ENCODE data around the gene ADAMTS16. TPM values are rescaled to one million over a fixed set of nuclear protein-coding genes. Genes with fewer than 3 reads are reported as not detected.

The ADAMTS16 gene
- total RNA-seq, 3 donors from 2014 or later (not counting 1 experiment from before 2014, with no cell fraction given): not detected

- Histone ChIP-seq H3K27ac (ENCODE audit: low read length) (no peak overlapping the region), H3K27me3 (ENCODE audit: control insufficient read depth, insufficient read depth, low read length) (no peaks in the 10 kb centered on the region), H3K4me1 (ENCODE audit: control insufficient read depth, insufficient read depth, low read length) (no peaks in the 10 kb centered on the region), H3K4me3 (ENCODE audit: low read length) (no peak overlapping the region), H3K36me3 (ENCODE audit: control insufficient read depth, insufficient read depth, low read length) (no peaks in the 10 kb centered on the region), H3K9me3 (ENCODE audit: control insufficient read depth, insufficient read depth, low read length) (no peaks in the 10 kb centered on the region)
- Mint-ChIP-seq H3K27ac (no peak overlapping the region), H3K27me3 (ENCODE audit: low read depth in 2 of 2) (no peaks in the 10 kb centered on the region), H3K9me3 (peaks cover 2 to 4% of the 10 kb centered on the region in 2 donors), H3K36me3 (no peaks in the 10 kb centered on the region), H3K4me1 (no peaks in the 10 kb centered on the region), H3K4me3 (no peak overlapping the region)
- ATAC-seq (no peak), DNase-seq (no peak)
- TF ChIP-seq, protein P1, sequence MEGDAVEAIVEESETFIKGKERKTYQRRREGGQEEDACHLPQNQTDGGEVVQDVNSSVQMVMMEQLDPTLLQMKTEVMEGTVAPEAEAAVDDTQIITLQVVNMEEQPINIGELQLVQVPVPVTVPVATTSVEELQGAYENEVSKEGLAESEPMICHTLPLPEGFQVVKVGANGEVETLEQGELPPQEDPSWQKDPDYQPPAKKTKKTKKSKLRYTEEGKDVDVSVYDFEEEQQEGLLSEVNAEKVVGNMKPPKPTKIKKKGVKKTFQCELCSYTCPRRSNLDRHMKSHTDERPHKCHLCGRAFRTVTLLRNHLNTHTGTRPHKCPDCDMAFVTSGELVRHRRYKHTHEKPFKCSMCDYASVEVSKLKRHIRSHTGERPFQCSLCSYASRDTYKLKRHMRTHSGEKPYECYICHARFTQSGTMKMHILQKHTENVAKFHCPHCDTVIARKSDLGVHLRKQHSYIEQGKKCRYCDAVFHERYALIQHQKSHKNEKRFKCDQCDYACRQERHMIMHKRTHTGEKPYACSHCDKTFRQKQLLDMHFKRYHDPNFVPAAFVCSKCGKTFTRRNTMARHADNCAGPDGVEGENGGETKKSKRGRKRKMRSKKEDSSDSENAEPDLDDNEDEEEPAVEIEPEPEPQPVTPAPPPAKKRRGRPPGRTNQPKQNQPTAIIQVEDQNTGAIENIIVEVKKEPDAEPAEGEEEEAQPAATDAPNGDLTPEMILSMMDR (IDR thresholded peaks at IDR 0.05): no peak
- intact Hi-C loops (cut with micrococcal nuclease): no loop called here
- WGBS (ENCODE audit: insufficient coverage): 77% methylated on average over 10 of the region's 11 CpGs
These were observed 48.4 kb downstream of the ADAMTS16 start for GRCh38 chr5:5188376-5189050.

DNA sequence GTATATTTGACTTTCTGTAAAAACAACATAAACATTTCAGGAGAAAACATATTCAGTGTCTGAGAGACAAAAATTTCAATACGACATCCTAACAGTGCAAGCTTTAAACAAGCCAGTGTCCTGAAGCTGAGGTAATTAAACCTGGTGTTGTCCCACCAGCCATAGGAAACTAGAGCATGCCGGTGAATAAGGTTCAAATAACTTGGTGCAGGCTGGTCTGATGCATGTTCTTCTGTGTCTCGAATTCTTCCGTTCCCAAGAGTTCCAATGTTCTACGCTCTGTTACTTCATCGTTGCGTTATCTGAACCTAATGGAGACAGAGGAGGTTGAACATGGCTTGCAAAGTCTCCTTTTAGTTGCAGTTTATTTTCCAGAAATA is 48.9 kb downstream of the ADAMTS16 start:
- intact Hi-C loops (cut with micrococcal nuclease): no loop called here

DNA sequence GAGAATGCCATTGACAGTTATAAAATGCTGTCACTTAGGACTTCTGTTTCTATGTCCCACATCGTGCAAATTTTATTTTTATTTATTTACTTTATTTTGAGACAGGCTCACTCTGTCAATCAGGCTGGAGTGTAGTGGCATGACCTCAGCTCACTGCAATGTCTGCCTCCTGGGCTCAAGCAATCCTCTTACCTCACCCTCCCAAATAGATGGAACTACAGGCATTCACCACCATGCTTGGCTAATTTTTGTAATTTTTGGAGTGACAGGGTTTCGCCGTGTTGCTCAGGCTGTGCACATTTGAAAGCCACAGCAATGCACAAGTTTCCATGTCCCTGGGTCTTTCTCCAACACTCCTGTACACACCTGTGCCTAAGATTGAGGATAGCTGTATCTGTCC is 51.8 kb downstream of the ADAMTS16 start:
- Mint-ChIP-seq H3K9me3 (peaks cover 3 to 4% of the 10 kb centered on the region in 2 donors), H3K4me1 (no peaks in the 10 kb centered on the region), H3K36me3 (no peaks in the 10 kb centered on the region), H3K27ac (no peak overlapping the region), H3K27me3 (ENCODE audit: low read depth in 2 of 2) (no peaks in the 10 kb centered on the region), H3K4me3 (no peak overlapping the region)
- Histone ChIP-seq H3K27me3 (ENCODE audit: control insufficient read depth, insufficient read depth, low read length) (no peaks in the 10 kb centered on the region), H3K4me3 (ENCODE audit: low read length) (no peak overlapping the region), H3K27ac (ENCODE audit: low read length) (no peak overlapping the region), H3K4me1 (ENCODE audit: control insufficient read depth, insufficient read depth, low read length) (no peaks in the 10 kb centered on the region), H3K36me3 (ENCODE audit: control insufficient read depth, insufficient read depth, low read length) (no peaks in the 10 kb centered on the region), H3K9me3 (ENCODE audit: control insufficient read depth, insufficient read depth, low read length) (no peaks in the 10 kb centered on the region)
- TF ChIP-seq, protein P1 (IDR thresholded peaks at IDR 0.05): no peak
- DNase-seq: no peak
- no peak for ATAC-seq
- intact Hi-C loops (cut with micrococcal nuclease): no loop called here
- WGBS (ENCODE audit: insufficient coverage): 98% methylated on average over 3 of the region's 3 CpGs

More for the DNA sequence above, 48.9 kb downstream of the ADAMTS16 start:
- Histone ChIP-seq H3K4me3 (ENCODE audit: low read length) (no peak overlapping the region), H3K27me3 (ENCODE audit: control insufficient read depth, insufficient read depth, low read length) (no peaks in the 10 kb centered on the region), H3K27ac (ENCODE audit: low read length) (no peak overlapping the region), H3K36me3 (ENCODE audit: control insufficient read depth, insufficient read depth, low read length) (no peaks in the 10 kb centered on the region), H3K9me3 (ENCODE audit: control insufficient read depth, insufficient read depth, low read length) (no peaks in the 10 kb centered on the region), H3K4me1 (ENCODE audit: control insufficient read depth, insufficient read depth, low read length) (no peaks in the 10 kb centered on the region)
- H3K4me1 Mint-ChIP-seq: no peaks in the 10 kb centered on the region
- no peak for DNase-seq
- no peak for ATAC-seq
- H3K27me3 Mint-ChIP-seq (ENCODE audit: low read depth in 2 of 2): no peaks in the 10 kb centered on the region
- H3K27ac Mint-ChIP-seq: no peak overlapping the region
- WGBS (ENCODE audit: insufficient coverage): 92% methylated on average over 7 of the region's 7 CpGs
- no peak overlapping the region for H3K4me3 Mint-ChIP-seq
- H3K36me3 Mint-ChIP-seq: no peaks in the 10 kb centered on the region
- TF ChIP-seq, protein P1 (IDR thresholded peaks at IDR 0.05): no peak
- H3K9me3 Mint-ChIP-seq: peaks cover 2 to 4% of the 10 kb centered on the region in 2 donors

DNA sequence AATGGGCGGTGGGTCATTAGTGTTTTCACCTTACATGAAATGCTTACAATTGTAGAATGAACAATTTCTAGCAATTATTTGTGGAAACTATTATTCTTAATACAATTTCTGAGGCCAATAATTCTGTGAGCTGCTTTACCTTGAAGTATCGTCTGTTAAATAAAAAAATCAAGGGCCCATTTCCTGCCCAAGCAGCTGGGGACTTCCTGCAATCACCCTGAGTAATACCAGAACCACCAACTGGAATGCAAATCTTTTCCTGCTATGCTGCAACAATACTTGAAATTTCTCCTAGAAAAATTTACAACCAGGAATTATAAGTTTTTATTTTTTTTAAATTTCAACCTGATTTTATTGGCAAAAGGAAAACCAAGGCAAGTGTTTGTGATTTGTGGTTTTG is 52.6 kb downstream of the ADAMTS16 start:
- no peaks in the 10 kb centered on the region for H3K4me1 Mint-ChIP-seq
- H3K4me3 ChIP-seq (ENCODE audit: low read length): no peak overlapping the region
- no peak overlapping the region for H3K4me3 Mint-ChIP-seq
- no peaks in the 10 kb centered on the region for H3K4me1 ChIP-seq (ENCODE audit: control insufficient read depth, insufficient read depth, low read length)
- WGBS (ENCODE audit: insufficient coverage): 50% methylated on average over 2 of the region's 2 CpGs
- peaks cover 4% of the 10 kb centered on the region in 2 donors for H3K9me3 Mint-ChIP-seq
- H3K27ac Mint-ChIP-seq: no peak overlapping the region
- H3K27me3 Mint-ChIP-seq (ENCODE audit: low read depth in 2 of 2): no peaks in the 10 kb centered on the region
- H3K27ac ChIP-seq (ENCODE audit: low read length): no peak overlapping the region
- H3K36me3 Mint-ChIP-seq: no peaks in the 10 kb centered on the region
- DNase-seq (no peak), ATAC-seq (no peak)
- H3K36me3 ChIP-seq (ENCODE audit: control insufficient read depth, insufficient read depth, low read length): no peaks in the 10 kb centered on the region
- intact Hi-C loops (cut with micrococcal nuclease): no loop called here
- H3K9me3 ChIP-seq (ENCODE audit: control insufficient read depth, insufficient read depth, low read length): no peaks in the 10 kb centered on the region
- no peaks in the 10 kb centered on the region for H3K27me3 ChIP-seq (ENCODE audit: control insufficient read depth, insufficient read depth, low read length)
- TF ChIP-seq, protein P1 (IDR thresholded peaks at IDR 0.05): no peak

Measured in natural killer cell (primary cell).